ENCODE measurements around the gene DACT2.

The DACT2 gene

GRCh38 chr6:168300975-168301647 lies 18.5 kb downstream of the DACT2 start:
- in situ Hi-C loops (cut with HindIII; ENCODE audit: low sequenced_read_pairs): no loop called here
- no peak for DNase-seq (ENCODE audit: low read depth, low spot score)
- H3K4me3 ChIP-seq (ENCODE audit: low read depth, low read length): no peak overlapping the region
- TF ChIP-seq CTCF (IDR thresholded peaks at IDR 0.05; ENCODE audit: low read depth, low read length): no peak

GRCh38 chr6:168299541-168300511 lies 19.8 kb downstream of the DACT2 start:
- no peak for TF ChIP-seq CTCF (IDR thresholded peaks at IDR 0.05; ENCODE audit: low read depth, low read length)
- in situ Hi-C loops (cut with HindIII; ENCODE audit: low sequenced_read_pairs): no loop called here
- DNase-seq (ENCODE audit: low read depth, low spot score): no peak
- H3K4me3 ChIP-seq (ENCODE audit: low read depth, low read length): no peak overlapping the region

GRCh38 chr6:168297643-168298042 lies 21.9 kb downstream of the DACT2 start:
- in situ Hi-C loops (cut with HindIII; ENCODE audit: low sequenced_read_pairs): no loop called here
- no peak for TF ChIP-seq CTCF (IDR thresholded peaks at IDR 0.05; ENCODE audit: low read depth, low read length)
- no peak overlapping the region for H3K4me3 ChIP-seq (ENCODE audit: low read depth, low read length)
- DNase-seq (ENCODE audit: low read depth, low spot score): no peak

GRCh38 chr6:168294901-168295300 lies 24.7 kb downstream of the DACT2 start:
- no peak for TF ChIP-seq CTCF (IDR thresholded peaks at IDR 0.05; ENCODE audit: low read depth, low read length)
- no peak for DNase-seq (ENCODE audit: low read depth, low spot score)
- in situ Hi-C loops (cut with HindIII; ENCODE audit: low sequenced_read_pairs): no loop called here
- no peak overlapping the region for H3K4me3 ChIP-seq (ENCODE audit: low read depth, low read length)

- in situ Hi-C loops (cut with HindIII; ENCODE audit: low sequenced_read_pairs): no loop called here
These were observed 25.7 kb downstream of the DACT2 start for GRCh38 chr6:168293636-168294530.

More at GRCh38 chr6:168293636-168294530, 25.7 kb downstream of the DACT2 start:
- no peak overlapping the region for H3K4me3 ChIP-seq (ENCODE audit: low read depth, low read length)
- TF ChIP-seq CTCF (IDR thresholded peaks at IDR 0.05; ENCODE audit: low read depth, low read length): no peak
- DNase-seq (ENCODE audit: low read depth, low spot score): no peak
